NT2/D1 (cell line): Measurements from ENCODE around the gene GSG1L.

ENCODE experiments used
- SUZ12 ChIP-seq: IDR thresholded peaks from 2 replicates; pipeline ENCODE4 v1.6.1; 2011; ENCODE audit not compliant: insufficient read length, insufficient read depth; ENCODE audit errors: extremely low read depth
- ZNF274 ChIP-seq: IDR thresholded peaks from 2 replicates; pipeline ENCODE4 v1.6.1; 2011; ENCODE audit warnings: mild to moderate bottlenecking, low read depth, low read length

GRCh38 chr16:28062847-28063521 lies 530 bp downstream of the GSG1L start:
- TF ChIP-seq SUZ12 (no peak), ZNF274 (no peak)
